NOMO-1 treated with DMSO at 0.1 percent for 48 hours (cell line): ENCODE data around the gene PRDM16.

Experiments used
- DNase-seq: peaks from one replicate; lab custom pipeline; 2025; ENCODE audit not compliant: unreplicated experiment; lab: John Stamatoyannopoulos, UW

PRDM16 gene

GRCh38 chr1:3383679-3384078, 314.7 kb downstream of the PRDM16 start:
- no peak for DNase-seq

GRCh38 chr1:3384407-3384806, 315.4 kb downstream of the PRDM16 start:
- no peak for DNase-seq

GRCh38 chr1:3386205-3387002, 317.4 kb downstream of the PRDM16 start:
- DNase-seq, result no peak

- no peak for DNase-seq
Measured at GRCh38 chr1:3387401-3387800, 318.4 kb downstream of the PRDM16 start.

DNA sequence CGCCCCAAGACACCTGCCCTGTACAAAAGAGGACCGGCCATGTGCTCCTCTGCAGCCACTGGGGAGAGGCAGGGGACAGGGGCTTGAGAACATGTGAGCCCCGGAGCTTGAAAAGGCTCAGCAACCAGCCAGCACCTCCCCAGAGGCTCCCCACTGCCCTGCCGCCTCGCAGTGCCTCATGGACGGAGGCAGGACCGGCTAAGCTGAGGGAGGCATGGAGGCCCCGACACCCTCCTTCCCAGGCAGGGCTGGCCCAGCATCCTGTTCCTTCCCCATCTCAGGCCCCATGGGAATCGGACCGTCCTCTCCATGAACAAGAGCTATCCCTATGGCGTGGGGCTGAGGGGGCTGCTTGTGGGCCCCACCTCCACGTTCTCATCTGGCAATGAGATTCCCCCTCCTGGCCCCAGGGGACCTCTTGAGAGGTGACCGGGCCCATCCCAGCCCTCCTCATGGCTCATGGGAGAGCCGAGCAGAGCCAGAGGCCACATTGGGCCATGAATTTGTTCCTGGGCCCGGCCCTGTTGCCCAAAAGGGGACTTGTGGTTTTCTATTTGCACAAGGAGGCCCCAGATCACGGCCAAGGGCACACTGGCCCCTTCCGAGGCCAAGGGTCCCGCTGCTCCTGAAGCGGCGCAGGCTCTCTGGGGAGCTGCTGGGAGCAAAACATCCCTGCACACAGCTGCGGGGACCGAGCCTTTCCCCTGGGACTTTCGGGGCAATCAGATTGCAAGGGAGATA, 320.3 kb downstream of the PRDM16 start:
- no peak for DNase-seq

GRCh38 chr1:3390291-3390690, 321.3 kb downstream of the PRDM16 start:
- DNase-seq, result no peak

DNA sequence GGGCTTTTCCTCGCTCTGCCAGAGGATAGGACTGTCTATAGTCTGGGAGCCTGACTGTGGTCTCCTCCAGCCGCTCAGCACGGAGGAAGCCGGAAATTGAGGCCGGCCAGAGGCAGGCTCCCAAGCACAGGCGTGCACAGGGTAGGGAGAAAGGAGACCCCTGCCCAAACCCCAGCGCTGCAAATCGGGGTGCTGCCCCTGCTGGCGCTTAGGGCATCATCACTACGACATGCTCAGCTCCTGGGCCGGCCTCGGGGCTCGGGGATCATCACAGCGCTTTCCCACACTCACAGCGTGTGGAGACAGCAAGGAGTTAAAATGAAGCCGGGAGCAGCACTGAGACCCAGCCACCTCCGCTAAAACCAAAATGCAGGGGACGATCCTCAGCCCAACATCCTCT, 322.7 kb downstream of the PRDM16 start:
- no peak for DNase-seq

- DNase-seq, result no peak
Measured at GRCh38 chr1:3393024-3393986, 324.3 kb downstream of the PRDM16 start.

DNA sequence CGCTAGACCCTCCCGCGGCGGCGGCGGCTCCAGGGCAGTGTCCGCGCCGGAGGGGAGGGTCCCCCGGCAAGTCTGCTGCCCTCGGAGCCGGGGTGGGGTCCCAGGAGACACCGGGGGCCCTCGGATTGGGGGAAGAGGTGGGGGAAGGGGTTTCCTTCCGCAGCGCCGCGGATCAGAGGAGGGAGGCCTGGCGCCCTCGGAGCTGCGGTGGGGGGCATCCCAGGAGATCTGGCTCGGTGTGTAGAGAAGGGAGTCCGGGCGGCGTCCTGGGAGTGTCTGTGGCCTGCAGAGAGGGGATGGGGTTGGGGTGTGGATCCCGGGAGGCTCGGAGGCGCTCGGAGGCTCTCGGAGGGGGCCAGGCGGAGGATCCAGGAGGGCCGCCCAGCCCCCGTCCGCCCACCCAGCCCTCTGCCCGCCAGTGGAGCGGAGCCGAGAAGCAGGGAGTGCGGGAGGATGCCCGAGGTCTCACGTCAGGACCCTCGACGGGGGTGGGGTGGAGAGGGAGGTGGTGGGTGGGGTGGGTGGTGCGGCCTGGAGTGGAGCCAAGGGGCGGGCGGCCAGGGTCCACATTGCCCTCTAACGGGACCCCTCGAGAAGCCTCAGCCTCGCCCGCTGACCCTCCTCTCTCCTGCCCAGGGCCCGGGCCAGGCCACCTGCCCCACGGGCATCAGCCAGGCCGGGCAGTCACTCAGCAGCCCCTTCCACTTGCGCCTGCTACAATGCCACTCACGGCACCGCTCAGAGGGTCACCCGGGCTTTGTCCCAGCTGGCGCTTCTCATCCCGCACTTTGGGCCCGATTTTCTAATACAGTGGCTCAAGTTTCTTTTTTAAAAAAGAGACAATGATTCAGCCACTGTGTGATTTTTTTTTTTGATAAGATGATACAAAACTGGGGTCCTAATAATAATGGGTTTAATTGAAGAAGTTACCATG, 325.3 kb downstream of the PRDM16 start:
- DNase-seq, result no peak

GRCh38 chr1:3396411-3396810, 327.4 kb downstream of the PRDM16 start:
- no peak for DNase-seq

DNA sequence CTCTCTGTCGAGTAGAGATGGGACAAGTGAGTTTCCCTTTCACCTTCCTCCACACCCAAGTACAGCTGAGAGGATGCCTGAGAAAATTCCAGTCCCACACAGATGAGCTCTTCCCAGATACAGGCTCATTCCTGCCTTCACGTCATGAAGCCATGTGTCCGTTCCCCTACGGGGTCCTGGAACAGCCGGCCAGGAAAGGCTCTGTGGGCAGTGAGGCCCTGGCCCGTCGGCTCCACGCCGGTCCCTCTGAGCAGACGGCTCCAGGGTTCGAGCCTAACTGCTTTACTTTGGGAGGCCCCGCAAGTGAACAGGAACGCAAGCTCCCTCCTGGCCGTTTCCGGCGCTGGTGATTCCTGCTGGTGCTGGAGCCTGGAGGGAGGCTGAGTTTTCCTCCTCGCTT, 328.3 kb downstream of the PRDM16 start:
- no peak for DNase-seq

- DNase-seq, result no peak
Measured at GRCh38 chr1:3398396-3399140, 329.6 kb downstream of the PRDM16 start.

DNA sequence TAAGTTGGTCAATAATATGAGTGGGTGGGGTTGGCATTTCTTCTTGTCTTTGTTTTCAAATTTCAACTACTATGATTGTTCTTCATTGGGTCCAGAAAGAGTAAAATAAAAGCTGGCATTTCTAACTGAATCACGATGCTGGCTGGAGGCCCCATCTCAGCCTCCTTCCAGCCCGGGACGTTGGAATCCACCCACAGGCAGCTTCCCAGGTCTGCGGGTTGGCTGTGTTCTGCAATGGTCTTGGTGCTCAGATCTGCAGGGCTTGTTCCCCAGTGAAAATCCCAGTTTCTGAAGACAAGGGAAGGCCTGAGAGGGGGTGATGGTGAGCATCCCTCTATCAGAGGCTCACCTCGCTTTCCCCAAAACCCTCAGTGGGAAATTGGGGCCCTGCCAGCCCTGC, 330.7 kb downstream of the PRDM16 start:
- no peak for DNase-seq

GRCh38 chr1:3401585-3402257, 332.7 kb downstream of the PRDM16 start:
- no peak for DNase-seq

DNA sequence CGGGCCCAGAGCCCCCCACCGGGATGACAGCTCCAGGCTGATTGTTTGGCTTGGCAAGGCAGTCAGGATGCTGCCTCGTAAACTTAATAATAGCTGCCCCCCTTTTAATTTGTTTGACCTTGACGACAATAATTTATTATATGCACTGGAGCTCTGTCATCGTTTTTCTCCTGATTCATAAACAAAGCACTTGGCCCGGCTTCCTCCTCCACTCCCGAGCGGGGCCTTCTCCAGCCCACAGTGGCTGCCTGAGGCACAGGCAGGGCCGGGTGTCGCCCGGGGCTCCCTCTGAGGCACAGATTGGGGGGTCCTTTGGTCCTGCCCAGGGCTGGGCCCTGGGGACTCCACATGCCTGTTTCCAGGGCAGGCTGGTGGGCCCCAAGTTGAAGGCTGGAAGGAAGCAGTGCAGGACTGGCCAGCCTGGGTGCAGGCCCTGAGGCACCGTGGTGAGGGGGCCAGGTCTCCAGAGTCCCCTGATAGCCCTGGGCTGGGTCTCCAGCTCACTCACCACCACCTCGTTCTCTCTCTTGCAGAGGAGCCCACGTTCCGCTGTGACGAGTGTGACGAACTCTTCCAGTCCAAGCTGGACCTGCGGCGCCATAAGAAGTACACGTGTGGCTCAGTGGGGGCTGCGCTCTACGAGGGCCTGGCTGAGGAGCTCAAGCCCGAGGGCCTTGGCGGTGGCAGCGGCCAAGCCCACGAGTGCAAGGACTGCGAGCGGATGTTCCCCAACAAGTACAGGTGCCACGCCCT, 333.4 kb downstream of the PRDM16 start:
- DNase-seq, result no peak

DNA sequence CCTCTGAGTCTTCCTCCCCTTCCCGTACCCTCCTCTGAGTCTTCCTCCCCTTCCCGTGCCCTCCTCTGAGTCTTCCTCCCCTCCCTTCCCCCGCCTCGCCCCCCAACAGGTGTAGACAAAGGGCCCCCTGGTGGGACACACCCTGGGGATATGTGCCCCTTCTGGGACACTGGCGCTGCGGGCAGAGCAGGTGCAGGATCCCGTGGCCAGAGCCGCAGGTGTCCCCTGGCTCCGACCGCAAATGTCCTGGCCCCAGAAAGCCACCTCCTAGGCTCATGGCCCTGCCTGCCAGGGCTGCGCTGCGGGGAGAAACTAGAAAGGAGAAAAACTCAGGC, 334.0 kb downstream of the PRDM16 start:
- no peak for DNase-seq

DNA sequence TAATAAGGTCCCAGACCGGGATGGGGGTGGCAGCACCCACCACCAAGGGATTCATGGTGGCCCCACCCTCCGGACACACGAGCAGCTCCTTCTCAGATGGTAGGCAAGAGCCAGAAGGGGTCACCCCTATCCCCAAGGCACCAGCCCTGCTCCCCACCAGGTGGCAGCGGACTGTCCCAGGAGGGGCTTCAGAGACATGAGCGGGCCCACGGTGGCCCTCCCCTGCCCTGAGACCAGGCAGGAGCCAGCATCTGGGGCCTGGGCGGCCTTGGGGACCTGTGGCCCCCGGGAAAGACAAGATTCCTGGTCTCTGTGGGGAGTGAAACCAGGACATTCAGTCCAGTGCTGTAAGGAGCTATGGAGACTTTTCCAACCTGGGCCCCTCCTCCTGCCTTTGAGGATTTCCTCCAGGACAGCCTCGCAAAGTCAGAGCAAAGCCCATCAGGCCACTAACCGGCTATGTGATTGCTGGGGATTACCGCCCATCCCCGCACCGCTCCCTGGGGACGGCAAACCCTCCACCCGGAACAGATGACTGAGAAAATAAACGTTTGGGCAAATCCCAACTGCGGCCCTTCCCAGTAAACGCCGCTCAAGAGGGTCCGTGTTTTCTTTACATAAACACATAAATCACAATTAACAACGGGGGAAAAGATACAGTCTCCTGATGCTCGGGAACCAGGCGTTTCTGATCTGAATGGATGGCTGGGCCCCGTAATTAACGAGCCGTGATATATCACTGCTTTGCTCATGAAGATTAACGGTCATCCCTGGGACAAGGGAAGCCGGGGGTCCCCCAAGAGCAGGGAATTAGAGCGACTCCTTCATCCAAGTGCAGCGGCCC, 334.6 kb downstream of the PRDM16 start:
- DNase-seq, result no peak

- DNase-seq, result no peak
Measured at GRCh38 chr1:3404301-3404700, 335.3 kb downstream of the PRDM16 start.
